SK-N-MC (cell line): ENCODE results near the gene CLIC1.

ENCODE experiments used
- EZH2 ChIP-seq: fragments of 200-600 bp; sonication (generic); IDR thresholded peaks from one replicate; pipeline ENCODE4 v1.6.1; 2017; ENCODE audit warnings: antibody characterized with exemption
- FOXP2 ChIP-seq: optimal IDR thresholded peaks from 2 replicates; pipeline ENCODE3; 2011; ENCODE audit warnings: mild to moderate bottlenecking, moderate library complexity; ENCODE audit not compliant: insufficient read depth; ENCODE audit errors: extremely low read length, control extremely low read depth
- POLR2AphosphoS5 ChIP-seq: IDR thresholded peaks from 2 replicates; pipeline ENCODE4 v1.6.1; 2012; ENCODE audit warnings: mild to moderate bottlenecking, low read depth, low read length, borderline replicate concordance

DNA sequence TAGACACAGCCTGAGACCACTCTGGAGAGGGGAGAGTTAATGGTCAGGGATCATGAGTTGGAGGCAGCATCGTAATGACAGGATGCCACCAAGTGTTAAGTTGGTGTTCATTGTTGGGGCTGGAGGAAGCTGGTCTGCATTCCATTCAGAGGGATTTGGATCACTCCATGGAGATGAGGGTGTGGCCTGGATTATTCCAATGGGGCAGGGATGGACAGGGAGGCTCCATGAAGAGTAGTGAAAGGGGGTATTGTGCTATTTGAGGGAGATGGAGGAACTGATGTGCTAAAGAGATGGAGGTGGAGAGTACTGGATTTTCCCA, 27.2 kb upstream of the CLIC1 start:
- TF ChIP-seq EZH2 (no peak), POLR2AphosphoS5 (no peak), FOXP2 (no peak)
